ENCODE results near the gene IVNS1ABP. TPM values are rescaled to one million over a fixed set of nuclear protein-coding genes. Genes with fewer than 3 reads are reported as not detected.

The IVNS1ABP gene
- total and polyA plus RNA-seq, 2 of the 13 experiments (the other 11 are each of a cell fraction or from before 2014, with no cell fraction given), result 49.1 to 51.7 TPM

DNA sequence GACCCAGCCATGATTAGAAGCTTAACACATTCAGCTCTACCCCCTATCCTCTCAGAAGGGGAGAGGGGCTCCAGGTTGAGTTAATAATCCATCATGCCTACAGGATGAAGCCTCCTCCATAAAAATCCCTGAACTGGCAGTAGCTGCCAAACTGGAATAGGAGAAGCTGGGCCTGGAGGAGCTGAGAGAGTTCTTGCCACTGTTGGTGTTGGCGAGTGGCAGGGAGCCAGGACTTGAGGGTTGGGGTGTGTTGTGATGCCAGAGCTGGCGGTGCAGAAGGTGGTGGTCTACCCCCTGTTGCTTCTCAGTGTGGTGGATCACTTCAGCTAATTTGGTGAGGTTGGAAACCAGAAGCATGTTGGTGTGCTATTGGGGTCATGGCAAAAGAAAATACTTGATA, 36.5 kb downstream of the IVNS1ABP start:
- TF ChIP-seq ZFP37 (CRISPR knock-in tag; IDR thresholded peaks at IDR 0.05; ENCODE audit: borderline replicate concordance) (no peak), ARID4A (CRISPR knock-in tag; IDR thresholded peaks at IDR 0.05; ENCODE audit: borderline replicate concordance) (no peak), ZNF33B (CRISPR knock-in tag; IDR thresholded peaks at IDR 0.05) (no peak), ZNF234 (CRISPR knock-in tag; conservative IDR thresholded peaks at IDR 0.05) (no peak), KAT7 (CRISPR knock-in tag; IDR thresholded peaks at IDR 0.05; ENCODE audit: borderline replicate concordance) (no peak), KLF11 (CRISPR knock-in tag; IDR thresholded peaks at IDR 0.05) (no peak), STAT5B (CRISPR knock-in tag; IDR thresholded peaks at IDR 0.05) (no peak)
- Histone ChIP-seq H3K9me3 (ENCODE audit: low read length) (no peaks in the 10 kb centered on the region), H3K27ac (ENCODE audit: extremely low read length, insufficient read depth, low read length) (no peak overlapping the region), H3K36me3 (replicated peaks in 1 of 2; ENCODE audit: control insufficient read depth in 1 of 2, insufficient read depth in 2 of 2, low read length in 2 of 2) (no peaks in the 10 kb centered on the region), H3K4me2 (ENCODE audit: low read depth, low read length) (no peak overlapping the region), H4K20me1 (ENCODE audit: insufficient read depth, low read length) (no peaks in the 10 kb centered on the region), H3K4me3 (replicated peaks in 1 of 3; ENCODE audit: insufficient read depth in 1 of 3, low read depth in 2 of 3, low read length in 3 of 3) (no peak overlapping the region), H3K4me1 (ENCODE audit: insufficient read depth, low read length) (peaks cover 23% of the 10 kb centered on the region), H3K27me3 (ENCODE audit: control insufficient read depth in 1 of 2, insufficient read depth in 2 of 2, low read length in 2 of 2) (no peaks in the 10 kb centered on the region), H2AFZ (ENCODE audit: low read length) (no peak overlapping the region), H3K9ac (ENCODE audit: insufficient read depth, low read depth, low read length) (no peak overlapping the region), H3K79me2 (ENCODE audit: insufficient read depth, low read length) (no peaks in the 10 kb centered on the region)
- CTCF ChIA-PET (ENCODE audit: low intra/inter-chr PET ratio, low total read pairs), result no interaction called here
- FAIRE-seq (no peak), ATAC-seq (no peak), DNase-seq (ENCODE audit: low spot score) (no peak)
- intact Hi-C loops (cut with micrococcal nuclease; ENCODE audit: unreplicated experiment), result no loop called here
- in situ Hi-C loops (cut with HindIII; ENCODE audit: extremely low pct_ligation_motif_present, low pct_unique_long_range_greater_than_20kb), result no loop called here
- no TSS peak for BruUV-seq (replicated peaks)
- POLR2A ChIA-PET, result interaction anchor here (1.1 kb wide), 1 partner anchor 36 kb away, joined by 9 read pairs; the partner anchor contains the start of gene IVNS1ABP
- 95% methylated on average over 2 of the region's 2 CpGs for WGBS (ENCODE audit: low lambda C conversion rate)

Measured in HepG2 (cell line).